Breast epithelium (tissue), 4 donors: Measurements from ENCODE around the gene HDAC9. TPM values are rescaled to one million over a fixed set of nuclear protein-coding genes. Genes with fewer than 3 reads are reported as not detected.
A peak's percentile ranks its signal among the peaks of the same experiment; 100 is the strongest.

ENCODE experiments used
- DNase-seq, 2 donors: peaks; one replicate each; pipeline ENCODE4 v3.0.0-alpha.2; 2019; ENCODE audit warnings: low spot score in 2 of 2
- H3K27ac ChIP-seq, 2 donors: fragments of 200-600 bp; sonication (generic) in 1 of 2; one replicate each; pipeline ENCODE4 v1.5.1; 2016 to 2019; ENCODE audit warnings: mild to moderate bottlenecking in 1 of 2
- H3K27me3 ChIP-seq, 2 donors: fragments of 200-600 bp; sonication (generic) in 1 of 2; one replicate each; pipeline versions ENCODE4 v1.5.1 to v1.6.0; 2017 to 2019; ENCODE audit warnings: control low read depth in 1 of 2, mild to moderate bottlenecking in 1 of 2
- H3K36me3 ChIP-seq: fragments of 200-600 bp; one replicate; pipeline ENCODE4 v1.5.1; 2019
- H3K4me1 ChIP-seq, 2 donors: fragments of 200-600 bp; sonication (generic); one replicate each; pipeline ENCODE4 v1.5.1; 2016 to 2019; ENCODE audit warnings: control low read depth in 1 of 2
- H3K4me3 ChIP-seq, 3 donors: fragments of 200-600 bp; sonication (generic); 1 replicate in 2 of 3; 2 replicates in 1 of 3; pipeline ENCODE4 v1.5.1; 2016 to 2019; ENCODE audit warnings: mild to moderate bottlenecking in 3 of 3, moderate library complexity in 2 of 3
- H3K9me3 ChIP-seq, 2 donors: fragments of 200-600 bp; sonication (generic) in 1 of 2; one replicate each; pipeline ENCODE4 v1.5.1; 2016 to 2019; ENCODE audit warnings: control low read depth in 1 of 2
- CTCF ChIP-seq, 3 donors: fragments of 450-650 bp; IDR thresholded peaks; one replicate each; pipeline ENCODE4 v1.5.1; 2016 to 2017; ENCODE audit warnings: antibody characterized with exemption in 3 of 3, mild to moderate bottlenecking in 3 of 3, moderate library complexity in 3 of 3
- POLR2A ChIP-seq: fragments of 450-650 bp; IDR thresholded peaks from one replicate; pipeline ENCODE4 v1.6.1; 2016; ENCODE audit warnings: antibody characterized with exemption, mild to moderate bottlenecking, moderate library complexity
- POLR2AphosphoS5 ChIP-seq, 3 donors: sonication (generic); formaldehyde crosslinking; IDR thresholded peaks; one replicate each; pipeline ENCODE4 v1.6.1; 2017; ENCODE audit warnings: antibody characterized with exemption in 3 of 3
- intact Hi-C: fragments of 100-400 bp; cut with DNase I; formaldehyde crosslinking; loops from one replicate; pipeline ENCODE4 v1.15.1; 2023; ENCODE audit warnings: low total_unique reads
- total RNA-seq, 3 donors: library from RNA; depleted of rRNA; stranded (reverse); fragments of >200 nt; gene quantifications; one replicate each; pipeline ENCODE4 v1.1.0, GENCODE V29; 2016

HDAC9 gene
- total RNA-seq, 3 donors from 2014 or later = 7.2 to 27.5 (median 7.3) TPM

GRCh38 chr7:18859318-18859717, 363.8 kb downstream of the HDAC9 start:
- TF ChIP-seq POLR2AphosphoS5 (IDR thresholded peaks at IDR 0.05) = no peak
- no peak for DNase-seq
- Histone ChIP-seq H3K4me3 (no peak overlapping the region), H3K27ac (peak overlapping the region in 1 of 2 donors; percentile 49), H3K4me1 (no peaks in the 10 kb centered on the region), H3K36me3 (no peaks in the 10 kb centered on the region), H3K27me3 (no peaks in the 10 kb centered on the region), H3K9me3 (no peaks in the 10 kb centered on the region)
- intact Hi-C loops = no loop called here

GRCh38 chr7:18860221-18860620, 364.7 kb downstream of the HDAC9 start:
- no peak for DNase-seq
- no peak for TF ChIP-seq POLR2AphosphoS5 (IDR thresholded peaks at IDR 0.05)
- no peak for TF ChIP-seq CTCF (IDR thresholded peaks at IDR 0.05)
- no peak for TF ChIP-seq POLR2A
- H3K27me3 ChIP-seq = no peaks in the 10 kb centered on the region
- H3K27ac ChIP-seq = no peak overlapping the region
- H3K36me3 ChIP-seq = no peaks in the 10 kb centered on the region
- H3K9me3 ChIP-seq = no peaks in the 10 kb centered on the region
- intact Hi-C loops = no loop called here
- H3K4me1 ChIP-seq = no peaks in the 10 kb centered on the region
- H3K4me3 ChIP-seq = no peak overlapping the region

GRCh38 chr7:18861514-18862118, 366.1 kb downstream of the HDAC9 start:
- H3K4me1 ChIP-seq = no peaks in the 10 kb centered on the region
- no peak for DNase-seq
- no peaks in the 10 kb centered on the region for H3K36me3 ChIP-seq
- TF ChIP-seq POLR2AphosphoS5 (IDR thresholded peaks at IDR 0.05) (no peak), CTCF (IDR thresholded peaks at IDR 0.05) (no peak), POLR2A (no peak)
- H3K4me3 ChIP-seq = no peak overlapping the region
- H3K9me3 ChIP-seq = no peaks in the 10 kb centered on the region
- H3K27me3 ChIP-seq = no peaks in the 10 kb centered on the region
- intact Hi-C loops = no loop called here
- H3K27ac ChIP-seq = no peak overlapping the region

GRCh38 chr7:18864967-18865366, 369.4 kb downstream of the HDAC9 start:
- H3K27me3 ChIP-seq = no peaks in the 10 kb centered on the region
- no peaks in the 10 kb centered on the region for H3K4me1 ChIP-seq
- intact Hi-C loops = no loop called here
- no peak for DNase-seq
- no peaks in the 10 kb centered on the region for H3K9me3 ChIP-seq
- H3K36me3 ChIP-seq = no peaks in the 10 kb centered on the region
- H3K27ac ChIP-seq = peak overlapping the region in 1 of 2 donors; percentile 25
- H3K4me3 ChIP-seq = no peak overlapping the region
- no peak for TF ChIP-seq CTCF (IDR thresholded peaks at IDR 0.05)
- TF ChIP-seq POLR2A = no peak

GRCh38 chr7:18866359-18867036, 370.9 kb downstream of the HDAC9 start:
- H3K9me3 ChIP-seq = no peaks in the 10 kb centered on the region
- TF ChIP-seq POLR2AphosphoS5 (IDR thresholded peaks at IDR 0.05) = peak; percentile 56 to 81 (median 60)
- TF ChIP-seq CTCF (IDR thresholded peaks at IDR 0.05) = no peak
- H3K36me3 ChIP-seq = no peaks in the 10 kb centered on the region
- no peaks in the 10 kb centered on the region for H3K27me3 ChIP-seq
- DNase-seq = peak in 1 of 2 donors; percentile 33
- intact Hi-C loops = no loop called here
- H3K4me3 ChIP-seq = no peak overlapping the region
- no peaks in the 10 kb centered on the region for H3K4me1 ChIP-seq
- peak overlapping the region; percentile 48 to 69 for H3K27ac ChIP-seq
